Stimulated activated CD8-positive, alpha-beta memory T cell treated with anti-CD3 and anti-CD28 coated beads, Interleukin-12 subunit alpha, Interleukin-12 subunit beta, amount 100 ng/mL, for 4 hours (primary cell): ENCODE measurements around the gene GATB.

Source experiments
- DNase-seq: peaks from one replicate; pipeline ENCODE4 v3.0.0-alpha.2; 2020; ENCODE audit warnings: low read depth

Gene GATB

DNA sequence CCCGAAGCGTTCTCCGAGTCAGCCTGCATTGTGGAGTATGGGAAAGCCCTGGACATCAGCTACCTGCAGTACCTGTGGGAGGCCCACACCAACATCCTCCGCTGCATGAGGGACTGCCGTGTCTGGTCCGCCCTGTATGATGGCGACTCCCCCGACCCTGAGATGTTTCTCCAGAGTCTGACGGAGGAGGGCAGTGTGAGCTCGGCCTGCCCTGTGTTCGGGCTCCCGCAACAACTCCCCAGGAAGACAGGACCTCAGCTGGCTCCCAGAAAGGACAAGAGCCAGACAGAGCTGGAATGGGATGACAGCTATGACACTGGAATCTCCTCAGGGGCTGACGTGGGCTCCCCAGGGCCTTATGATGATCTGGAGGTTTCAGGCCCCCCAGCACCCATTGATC is 111.3 kb downstream of the GATB start:
- no peak for DNase-seq

DNA sequence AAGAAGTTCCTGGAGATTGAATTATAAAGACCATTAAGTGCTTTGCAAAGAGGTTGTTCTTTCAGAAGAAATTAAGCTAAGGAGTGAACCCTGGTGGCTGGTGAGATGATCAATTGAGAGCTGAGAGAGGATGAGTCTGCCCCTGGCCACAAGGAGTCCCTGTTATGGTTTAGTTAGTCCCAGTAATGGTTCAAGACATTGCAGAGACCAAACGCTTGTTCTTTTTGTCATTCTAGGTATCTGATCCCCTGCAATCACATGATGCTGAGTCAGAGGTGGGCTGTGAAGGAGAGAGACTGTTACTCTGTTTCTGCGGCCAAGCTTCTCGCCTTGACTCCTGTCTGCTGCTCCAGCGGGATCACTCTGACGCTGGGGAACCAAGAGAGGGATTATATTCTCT is 114.5 kb downstream of the GATB start:
- DNase-seq: no peak

DNA sequence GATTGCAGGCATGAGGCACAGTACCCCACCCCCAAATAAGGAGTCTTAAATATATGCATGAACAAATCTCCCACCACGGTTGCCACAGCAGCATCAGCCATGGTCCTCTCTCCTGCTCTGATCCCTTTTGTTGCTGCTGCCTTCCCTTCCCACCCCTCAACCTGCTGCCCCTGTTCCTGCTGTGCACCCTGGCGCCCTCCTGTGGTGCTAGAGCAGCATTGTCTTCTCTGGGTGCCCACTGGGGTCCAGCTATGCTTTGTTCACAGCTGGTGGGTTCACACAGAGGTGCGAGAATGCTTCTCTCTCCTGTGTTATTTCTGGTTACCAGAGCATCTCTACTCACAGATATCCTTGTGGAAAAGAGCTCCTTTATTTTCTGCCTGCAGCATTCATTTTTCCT is 116.2 kb downstream of the GATB start:
- DNase-seq: no peak

DNA sequence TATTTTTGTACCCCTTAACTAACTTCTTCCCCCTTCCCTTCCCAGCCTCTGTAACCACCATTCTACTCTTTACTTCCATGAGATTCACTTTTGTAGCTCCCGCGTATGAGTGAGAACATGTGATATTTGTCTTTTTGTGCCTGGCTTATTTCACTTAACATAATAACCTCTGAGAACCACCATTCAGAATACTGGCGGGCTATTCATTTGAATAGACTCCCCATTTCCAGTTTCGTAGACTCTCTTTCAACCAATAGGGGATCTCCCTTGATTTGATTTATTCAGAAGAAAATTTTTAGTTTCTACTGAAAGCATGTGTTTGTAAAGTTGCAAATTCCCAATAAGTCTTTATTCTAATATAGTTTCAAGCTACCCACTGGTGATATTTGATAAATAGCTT is 117.2 kb downstream of the GATB start:
- DNase-seq: no peak

DNA sequence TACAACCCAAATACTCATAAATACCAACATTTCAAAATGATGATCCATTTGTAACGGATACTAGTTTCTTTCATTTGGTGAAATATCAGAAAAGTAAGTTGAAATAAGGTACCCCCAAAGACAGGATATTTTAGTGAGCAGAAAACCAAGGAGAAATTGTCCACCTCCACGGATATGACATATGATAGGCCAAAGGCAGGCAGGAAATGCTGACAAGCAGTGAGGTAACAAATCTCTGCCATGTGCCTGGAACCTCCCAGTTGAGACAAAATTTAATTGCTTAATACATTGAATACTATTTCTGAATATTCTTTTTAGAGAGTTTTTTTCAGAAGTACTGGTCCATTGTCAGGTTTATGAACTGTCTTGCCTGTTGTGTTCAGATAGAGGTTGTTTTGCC is 118.8 kb downstream of the GATB start:
- no peak for DNase-seq

DNA sequence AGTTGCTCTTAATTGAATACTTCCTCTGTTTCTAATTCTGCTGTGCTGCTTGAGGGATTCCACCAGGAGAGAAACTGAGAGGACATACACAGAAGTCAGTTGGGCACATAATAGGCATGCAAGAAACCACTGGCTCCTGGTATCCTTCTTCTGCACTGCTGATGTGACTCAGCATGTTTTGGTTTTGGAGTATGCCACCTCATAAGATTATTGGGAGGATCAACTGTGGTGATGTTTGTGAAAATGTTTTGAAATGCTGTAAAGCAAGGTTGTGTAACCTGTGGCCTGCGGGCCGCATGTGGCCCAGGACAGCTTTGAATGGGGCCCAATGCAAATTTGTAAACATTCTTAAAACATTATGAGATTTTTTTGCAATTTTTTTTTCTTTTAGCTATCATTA is 119.6 kb downstream of the GATB start:
- DNase-seq: no peak

DNA sequence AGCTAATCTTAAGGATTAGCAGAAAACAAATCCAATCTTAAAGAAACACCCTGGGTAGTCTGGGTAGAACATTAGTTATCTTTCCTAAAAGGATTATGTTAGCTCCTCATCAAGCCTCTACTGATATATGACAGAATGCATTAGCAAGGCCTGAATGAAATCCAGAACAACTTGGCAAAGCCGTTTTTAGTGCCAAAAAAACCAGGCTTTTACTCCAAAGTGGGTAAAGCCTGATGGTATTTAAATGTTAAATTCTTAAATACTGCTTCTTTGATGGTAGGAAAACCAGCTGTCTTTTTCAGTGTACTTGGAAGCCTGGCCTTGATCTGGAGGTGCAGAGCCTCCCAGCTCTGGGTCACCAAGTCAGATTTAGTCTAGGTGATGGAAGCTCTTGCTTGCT is 120.4 kb downstream of the GATB start:
- no peak for DNase-seq

DNA sequence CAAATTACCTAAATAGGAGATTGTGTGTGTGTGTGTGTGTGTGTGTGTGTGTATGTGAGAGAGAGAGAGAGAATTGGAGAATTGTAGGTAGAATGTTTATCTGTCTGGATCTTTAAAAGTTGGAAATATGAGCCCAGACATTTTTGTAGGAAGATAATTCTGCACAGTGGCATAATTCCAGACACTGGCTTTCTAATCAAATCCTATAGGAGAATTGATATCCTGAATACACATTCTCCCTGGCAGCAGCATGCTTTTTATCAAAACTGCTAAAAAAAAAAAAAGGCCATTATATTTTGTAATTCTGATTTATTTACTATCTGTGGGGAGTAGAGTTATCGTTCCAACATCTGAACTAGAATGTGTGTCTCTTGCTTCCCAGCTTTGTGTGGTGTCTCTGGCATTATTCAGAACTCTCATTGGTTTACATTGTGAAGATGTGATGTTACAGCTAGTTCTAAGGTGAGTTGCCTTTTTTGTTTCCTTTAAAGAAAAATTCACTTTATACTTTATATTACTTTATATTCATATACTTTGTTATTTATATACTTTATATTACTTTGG is 122.4 kb downstream of the GATB start:
- DNase-seq: no peak

DNA sequence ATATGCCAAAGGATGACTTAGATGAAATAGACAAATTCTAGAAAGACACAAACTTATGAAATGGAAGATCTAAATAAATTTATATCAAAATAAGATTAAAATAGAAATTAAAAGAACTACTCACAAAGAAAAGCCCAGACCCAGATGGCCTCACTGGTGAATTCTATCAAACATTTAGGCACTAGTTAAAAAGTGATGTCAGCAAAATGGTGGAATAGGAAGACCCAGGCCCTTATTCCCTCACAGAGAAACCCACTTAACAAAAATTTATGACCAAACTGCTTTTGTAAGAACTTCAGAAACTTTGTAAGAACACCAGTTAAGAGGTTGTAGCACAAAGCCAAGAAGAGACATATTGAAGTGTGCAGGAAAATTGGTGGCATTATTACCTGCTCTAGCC is 129.5 kb downstream of the GATB start:
- no peak for DNase-seq

DNA sequence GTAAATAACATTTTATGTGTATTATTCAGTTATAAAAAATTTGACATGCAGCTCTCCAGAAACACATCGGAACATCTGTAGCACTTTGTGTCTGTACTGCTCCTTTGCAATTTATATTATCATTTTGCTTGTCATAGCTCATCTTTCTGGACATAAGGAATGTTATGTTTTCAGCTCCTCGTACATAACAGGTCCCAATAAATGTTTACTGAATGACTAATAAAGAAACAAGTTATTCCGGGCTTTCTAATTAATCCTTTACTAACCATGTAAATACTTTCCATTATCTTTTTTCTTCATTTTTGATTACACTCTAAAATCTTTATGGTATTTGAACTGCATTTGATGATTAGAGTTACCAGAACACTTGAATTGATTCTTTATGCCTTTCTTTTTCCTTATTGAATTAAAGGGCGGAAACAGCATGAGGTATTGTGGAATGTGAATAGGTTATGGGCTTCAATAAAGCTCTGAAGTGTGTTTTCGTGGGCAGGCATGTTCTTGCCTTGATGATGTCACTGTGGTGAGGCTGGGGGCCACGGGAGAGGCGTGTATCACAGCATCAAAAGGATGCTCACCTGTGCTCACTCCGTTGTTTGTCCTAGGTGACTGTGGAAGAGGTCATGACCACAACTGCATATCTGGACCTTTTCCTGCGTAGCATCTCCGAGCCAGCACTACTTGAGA is 131.6 kb downstream of the GATB start:
- no peak for DNase-seq

DNA sequence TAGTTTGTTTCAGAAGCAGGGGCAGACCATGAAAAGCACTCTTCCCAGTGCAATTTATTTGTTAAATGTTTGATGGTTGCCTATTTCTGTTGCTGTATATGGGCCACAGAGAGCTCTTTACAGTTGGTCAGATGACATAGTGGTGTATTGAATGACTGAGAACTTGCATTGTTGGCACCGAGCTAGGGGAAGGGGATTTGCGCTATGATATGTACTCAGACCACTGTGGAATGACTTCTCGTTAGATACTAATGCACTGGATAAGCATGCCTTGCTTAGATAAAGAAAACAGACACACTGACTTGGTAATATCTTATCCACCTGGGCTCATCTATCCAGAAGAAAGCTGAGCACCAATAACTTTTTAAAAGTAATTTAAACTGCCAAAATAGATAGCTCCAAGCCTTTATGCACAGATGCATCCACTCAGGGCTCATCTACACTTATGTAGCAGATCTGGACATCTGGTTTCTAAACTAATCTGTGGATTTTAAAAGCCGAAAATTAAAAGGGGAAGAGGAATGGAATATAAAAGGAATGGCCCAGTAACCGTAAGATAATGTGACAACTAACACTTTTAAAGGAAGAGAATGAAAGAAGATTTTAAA is 132.7 kb downstream of the GATB start:
- DNase-seq: no peak

DNA sequence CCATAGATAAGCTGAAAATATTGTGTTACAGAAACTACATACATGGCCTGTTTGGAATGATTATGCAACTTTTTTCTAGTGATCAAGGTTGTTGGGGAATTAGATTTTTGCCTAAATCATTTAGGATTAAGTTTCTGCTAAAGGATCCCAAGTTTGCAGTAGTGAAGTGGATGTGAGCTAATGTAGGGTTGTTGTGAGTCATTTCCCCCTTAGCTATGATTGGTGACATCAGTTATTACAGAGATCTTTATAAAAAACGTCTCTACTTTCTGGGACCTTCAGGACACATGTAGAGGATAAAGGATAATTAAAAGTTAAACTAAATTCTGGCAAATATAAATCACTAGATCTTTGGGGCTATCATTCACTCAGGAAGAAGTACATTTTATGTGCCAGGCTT is 133.3 kb downstream of the GATB start:
- DNase-seq: no peak

DNA sequence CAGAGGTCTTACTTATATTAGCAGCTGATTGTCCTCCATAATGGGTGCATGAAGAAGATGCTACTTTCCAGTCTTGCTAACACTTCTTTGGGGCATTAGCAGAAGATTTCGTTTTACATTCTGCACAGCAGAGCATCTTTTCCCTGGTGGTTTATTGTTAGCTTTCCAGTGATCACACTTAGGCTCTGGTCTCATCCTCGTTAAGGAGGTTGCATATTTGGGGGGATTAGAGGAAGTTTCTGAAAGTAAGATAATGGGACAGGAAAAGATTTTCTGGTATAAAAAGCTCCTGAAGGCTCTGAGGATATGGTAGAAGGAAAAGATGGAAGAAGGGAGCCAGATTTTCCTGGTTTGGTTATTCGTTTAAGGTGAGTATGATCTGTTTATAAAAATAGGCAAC is 134.1 kb downstream of the GATB start:
- no peak for DNase-seq

DNA sequence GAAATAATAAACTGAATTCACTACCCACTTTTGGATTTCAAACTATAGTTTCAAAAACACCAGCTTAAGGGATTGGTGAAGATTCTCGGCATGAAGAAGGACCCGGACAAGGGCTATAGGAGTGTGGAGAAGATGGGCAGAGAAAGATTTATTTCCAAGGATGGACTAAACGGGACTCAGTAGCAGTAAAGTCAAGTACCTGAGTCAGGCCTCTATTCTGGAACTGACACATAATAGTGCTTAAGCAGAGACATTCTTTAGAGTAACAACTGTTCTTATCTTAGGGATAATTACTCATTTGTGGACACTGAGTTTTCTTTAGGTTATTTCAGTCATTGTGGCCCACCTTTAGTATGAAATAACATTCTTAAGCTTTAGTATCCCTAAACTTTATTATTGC is 134.6 kb downstream of the GATB start:
- no peak for DNase-seq

DNA sequence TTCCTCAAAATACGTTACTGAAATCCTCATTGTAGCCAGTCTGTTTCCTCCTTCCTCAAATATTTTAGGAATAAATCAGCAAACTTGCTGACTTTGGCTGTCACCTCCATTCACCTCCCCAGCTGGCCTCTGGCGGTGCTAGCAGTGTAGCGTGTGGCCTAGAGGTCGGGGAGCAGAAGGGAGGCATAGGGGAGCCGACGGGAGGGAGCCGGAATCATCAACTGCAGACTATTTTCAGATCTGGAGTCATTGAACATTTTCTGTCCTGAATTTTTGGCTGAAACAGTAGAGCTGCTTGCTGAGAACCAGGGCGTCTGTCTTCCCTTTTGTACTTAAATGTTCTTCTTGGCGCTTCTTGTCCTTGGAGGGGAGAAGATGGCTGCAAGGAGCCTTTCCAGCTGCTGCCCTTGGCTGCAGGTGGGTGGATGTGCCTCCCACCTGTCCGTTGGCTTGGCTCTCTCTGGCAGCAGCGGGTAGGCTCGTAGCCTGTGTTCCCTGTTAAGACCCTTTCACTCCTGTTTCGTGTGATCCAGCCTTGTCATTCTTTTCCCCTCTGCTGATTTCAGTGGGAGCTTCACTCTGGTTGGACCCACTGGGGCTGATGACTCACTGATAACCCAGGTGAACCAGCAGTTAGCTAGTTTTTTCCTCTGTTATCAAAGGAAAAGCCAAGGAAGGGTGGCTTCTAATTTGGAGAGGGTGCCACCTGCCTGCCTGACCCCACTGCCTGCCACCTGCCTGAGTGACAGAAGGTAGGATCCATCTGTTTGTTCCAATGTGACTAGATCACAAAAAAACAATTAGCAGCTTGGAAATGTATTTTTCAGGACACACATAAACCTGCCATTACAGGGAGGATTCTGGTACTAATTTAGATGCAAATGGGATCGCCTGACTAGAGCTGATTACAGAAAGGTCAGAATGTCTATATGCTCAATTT is 135.9 kb downstream of the GATB start:
- no peak for DNase-seq
